D341Med (cell line): ENCODE measurements around the gene GUCD1.

Source experiments
- DNase-seq: peaks from one replicate; pipeline ENCODE4 v3.0.0; 2012; ENCODE audit warnings: low spot score

GUCD1 gene

GRCh38 chr22:24526191-24526590 lies 28.7 kb downstream of the GUCD1 start:
- no peak for DNase-seq

- peak; percentile 79 for DNase-seq
Observed at GRCh38 chr22:24525416-24526037, 29.4 kb downstream of the GUCD1 start.

DNA sequence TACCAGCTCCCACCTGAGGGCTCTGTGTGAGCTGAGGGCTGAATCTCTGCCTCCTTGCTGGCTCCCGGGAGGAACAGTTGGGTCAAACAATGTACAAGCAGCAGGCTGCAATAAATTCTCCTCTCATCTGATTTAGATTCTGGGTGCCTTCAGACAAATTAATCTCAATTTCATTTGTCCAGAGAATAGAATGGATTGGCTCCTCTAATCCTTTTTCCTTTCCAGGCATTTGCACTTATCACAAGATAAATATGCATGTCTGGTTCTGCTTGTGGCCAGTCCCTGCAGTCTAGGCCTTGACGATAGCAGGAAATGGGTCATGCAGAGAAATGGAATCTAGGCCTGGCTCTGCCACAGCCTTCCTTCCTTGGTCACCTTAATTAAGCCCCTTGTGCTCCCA lies 31.1 kb downstream of the GUCD1 start:
- no peak for DNase-seq

DNA sequence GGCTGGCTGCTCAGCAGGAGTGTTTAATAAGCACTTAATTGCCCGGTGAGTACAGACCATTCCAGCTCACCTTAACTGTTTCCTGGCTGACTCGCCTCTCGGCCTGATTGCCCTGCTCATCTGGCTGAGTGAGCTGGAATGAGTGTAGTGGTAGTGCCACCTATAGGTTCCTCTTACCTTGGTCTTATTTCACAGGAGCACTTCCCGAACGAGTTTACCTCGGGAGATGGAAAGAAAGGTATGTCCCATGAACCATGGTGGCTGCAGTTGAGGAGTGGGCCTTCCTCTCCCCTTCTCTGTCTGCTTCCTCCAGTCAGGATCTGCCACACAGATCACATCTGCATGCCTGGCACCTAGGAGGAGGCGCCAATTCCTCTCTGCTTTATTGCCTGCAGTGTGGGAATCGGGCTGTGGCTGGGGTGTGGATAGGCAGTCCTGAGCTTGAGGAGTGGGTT lies 33.1 kb downstream of the GUCD1 start:
- peak; percentile 82 for DNase-seq

- DNase-seq = no peak
Observed at GRCh38 chr22:24519496-24519895, 35.4 kb downstream of the GUCD1 start.

DNA sequence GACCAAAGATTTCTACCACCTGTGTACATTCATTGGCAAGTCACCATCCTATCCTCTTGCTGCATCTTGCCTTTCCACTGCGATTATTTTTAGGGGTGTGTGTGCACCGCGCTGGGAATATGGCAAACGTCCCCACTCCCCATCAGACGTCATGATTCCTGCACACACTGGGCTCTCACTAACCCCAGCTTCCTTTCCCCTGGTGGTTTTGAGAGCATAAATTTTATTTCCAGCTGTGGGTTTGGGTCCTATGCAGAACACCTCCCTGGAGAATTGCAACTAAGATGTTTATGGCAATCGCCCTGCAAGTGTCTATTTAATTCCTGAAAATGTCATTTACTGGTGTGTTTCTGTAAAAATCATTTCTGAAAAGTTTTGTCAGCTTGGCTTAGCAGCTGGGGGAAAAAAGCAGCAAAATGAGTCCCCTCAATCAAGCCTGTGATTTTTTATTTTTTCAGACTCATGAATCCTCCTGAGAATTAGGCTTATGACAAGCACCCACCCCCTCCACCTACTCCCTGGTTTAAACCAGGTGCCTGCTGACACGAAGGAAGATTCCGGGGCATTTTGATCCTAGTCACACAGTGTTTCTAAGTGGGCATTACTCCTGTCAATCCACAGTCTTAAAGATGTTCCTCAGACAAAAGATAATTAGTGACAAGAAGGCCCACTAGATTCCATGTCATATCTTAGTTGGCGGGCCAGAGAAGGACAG lies 36.0 kb downstream of the GUCD1 start:
- no peak for DNase-seq

GRCh38 chr22:24518228-24518627 lies 36.7 kb downstream of the GUCD1 start:
- no peak for DNase-seq

DNA sequence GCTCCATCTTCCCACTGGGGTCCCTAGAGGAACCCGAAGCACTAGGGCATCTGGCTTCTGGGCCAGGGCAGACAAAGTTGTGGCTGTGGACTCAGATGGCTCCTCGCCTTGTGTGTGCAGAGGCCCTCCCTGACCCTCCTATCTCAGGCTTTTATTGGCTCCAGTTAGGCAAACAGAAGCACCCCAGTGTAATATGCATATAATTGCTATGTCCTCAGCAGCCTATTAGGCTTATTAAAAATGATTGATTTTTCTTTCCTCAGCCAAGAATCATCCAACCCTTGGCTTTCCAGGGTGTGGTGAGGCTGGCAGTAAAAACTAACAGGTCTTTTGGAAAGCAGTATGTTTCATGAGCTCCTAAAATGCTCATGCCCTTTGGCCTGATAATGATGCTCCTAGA lies 37.5 kb downstream of the GUCD1 start:
- DNase-seq = no peak

DNA sequence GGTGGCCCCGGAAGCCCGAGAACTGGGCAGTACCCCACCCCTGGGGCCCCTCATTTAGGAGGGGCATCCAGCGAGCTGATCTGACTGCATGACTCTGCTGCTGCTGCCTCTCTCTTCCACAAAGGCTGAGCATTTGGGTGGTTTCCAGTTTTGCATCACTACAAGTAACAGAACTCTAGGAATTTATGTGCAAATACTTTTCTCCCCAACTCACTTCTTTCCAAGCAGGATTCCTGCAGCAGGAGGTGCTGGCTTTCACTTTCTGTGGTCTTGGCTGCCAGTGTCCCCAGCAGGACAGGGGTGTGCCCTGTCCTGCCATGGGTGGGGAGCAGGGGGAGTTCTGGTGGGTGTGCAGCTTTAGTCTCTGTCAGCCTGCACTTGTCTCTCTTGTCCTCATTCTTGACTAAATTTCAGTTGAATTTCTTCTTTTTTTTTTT lies 38.6 kb downstream of the GUCD1 start:
- no peak for DNase-seq

DNA sequence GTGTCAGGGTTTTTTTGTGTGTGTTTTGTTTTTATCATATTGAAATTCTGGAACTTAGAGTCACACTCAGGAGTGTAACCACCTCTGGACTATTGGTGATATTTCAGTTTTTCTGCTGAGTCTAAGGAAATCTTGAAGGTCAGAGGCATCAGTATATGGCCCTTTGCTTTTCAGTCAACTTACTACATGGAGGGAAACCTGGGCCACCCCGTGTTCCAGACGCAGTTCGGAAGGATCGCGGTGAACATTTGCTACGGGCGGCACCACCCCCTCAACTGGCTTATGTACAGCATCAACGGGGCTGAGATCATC lies 40.0 kb downstream of the GUCD1 start:
- no peak for DNase-seq

DNA sequence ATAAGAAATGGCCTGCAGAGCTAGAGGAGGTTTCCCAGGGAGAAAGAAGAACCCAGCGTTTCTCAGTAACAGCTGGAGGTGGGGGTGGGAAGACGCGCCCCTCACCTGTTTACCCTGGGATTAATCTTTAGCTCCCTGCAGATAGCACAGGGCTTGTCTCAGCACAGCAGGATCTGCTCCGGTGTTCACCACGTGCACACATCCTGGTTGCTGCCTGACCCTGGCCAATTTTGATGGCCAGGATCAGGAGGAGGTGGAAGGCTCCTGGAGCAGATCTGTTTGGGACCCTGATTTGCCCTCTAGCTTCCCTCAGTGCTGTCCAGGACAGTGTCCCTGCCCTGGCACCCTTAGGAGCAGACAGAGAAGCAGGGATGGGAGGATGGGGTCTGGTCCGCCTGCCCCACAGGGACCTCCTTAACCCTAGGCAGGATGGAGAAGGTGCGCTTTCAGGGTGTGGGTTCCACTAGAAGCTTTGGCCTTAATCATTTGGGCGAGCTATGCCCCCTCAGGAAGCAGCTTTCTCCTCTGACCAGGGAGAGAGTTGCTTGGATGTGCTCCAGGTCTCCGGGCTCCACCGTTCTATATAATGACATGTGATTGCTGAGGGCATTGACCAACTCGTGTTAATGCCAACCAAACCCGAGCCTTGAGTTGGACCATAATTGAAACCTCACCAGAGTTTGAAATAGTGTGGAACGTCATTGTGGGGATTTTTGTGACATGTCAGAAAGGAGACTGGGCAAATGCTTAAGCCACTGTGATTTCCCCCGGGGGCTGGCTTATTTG lies 40.5 kb downstream of the GUCD1 start:
- peak; percentile 46 for DNase-seq

DNA sequence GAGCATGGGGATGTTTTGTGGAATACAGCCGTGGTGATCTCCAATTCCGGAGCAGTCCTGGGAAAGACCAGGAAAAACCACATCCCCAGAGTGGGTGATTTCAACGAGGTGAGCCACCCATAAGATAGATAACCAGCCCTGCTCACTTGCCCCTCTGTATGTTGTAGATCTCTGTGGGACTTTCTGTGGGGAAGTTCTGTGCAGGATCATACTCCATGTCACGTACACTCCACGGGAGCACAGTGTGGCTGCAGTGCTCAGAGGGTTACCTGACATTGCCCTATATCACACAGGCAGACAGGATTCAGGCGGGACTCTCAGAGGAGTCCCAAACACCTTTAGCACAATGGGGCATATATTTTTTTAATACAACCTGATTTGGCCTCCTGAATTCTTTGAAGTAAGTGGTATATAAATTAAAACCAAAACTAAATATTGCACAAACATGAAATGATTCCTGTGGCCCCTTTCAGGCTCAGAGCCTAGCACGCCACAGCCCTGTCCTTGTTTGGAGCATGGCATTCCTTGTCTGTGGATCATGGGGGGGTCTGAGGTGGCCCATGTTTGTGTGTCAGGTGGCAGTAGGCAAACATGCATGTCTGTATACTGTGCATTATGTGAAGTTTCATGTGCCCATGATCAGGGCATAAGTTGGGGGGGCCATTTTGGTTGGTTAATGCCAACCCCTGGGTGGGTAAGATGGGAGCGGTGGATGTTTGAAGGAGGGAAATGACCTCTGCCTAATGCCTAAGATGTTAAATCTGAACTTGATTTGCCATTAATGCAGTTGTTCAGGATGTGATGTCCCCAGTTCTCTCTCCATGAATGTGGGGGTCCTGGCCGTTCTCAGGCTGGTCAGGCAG lies 41.3 kb downstream of the GUCD1 start:
- DNase-seq = peak; percentile 6

- DNase-seq = peak; percentile 14
Observed at GRCh38 chr22:24512043-24512442, 42.9 kb downstream of the GUCD1 start.

DNA sequence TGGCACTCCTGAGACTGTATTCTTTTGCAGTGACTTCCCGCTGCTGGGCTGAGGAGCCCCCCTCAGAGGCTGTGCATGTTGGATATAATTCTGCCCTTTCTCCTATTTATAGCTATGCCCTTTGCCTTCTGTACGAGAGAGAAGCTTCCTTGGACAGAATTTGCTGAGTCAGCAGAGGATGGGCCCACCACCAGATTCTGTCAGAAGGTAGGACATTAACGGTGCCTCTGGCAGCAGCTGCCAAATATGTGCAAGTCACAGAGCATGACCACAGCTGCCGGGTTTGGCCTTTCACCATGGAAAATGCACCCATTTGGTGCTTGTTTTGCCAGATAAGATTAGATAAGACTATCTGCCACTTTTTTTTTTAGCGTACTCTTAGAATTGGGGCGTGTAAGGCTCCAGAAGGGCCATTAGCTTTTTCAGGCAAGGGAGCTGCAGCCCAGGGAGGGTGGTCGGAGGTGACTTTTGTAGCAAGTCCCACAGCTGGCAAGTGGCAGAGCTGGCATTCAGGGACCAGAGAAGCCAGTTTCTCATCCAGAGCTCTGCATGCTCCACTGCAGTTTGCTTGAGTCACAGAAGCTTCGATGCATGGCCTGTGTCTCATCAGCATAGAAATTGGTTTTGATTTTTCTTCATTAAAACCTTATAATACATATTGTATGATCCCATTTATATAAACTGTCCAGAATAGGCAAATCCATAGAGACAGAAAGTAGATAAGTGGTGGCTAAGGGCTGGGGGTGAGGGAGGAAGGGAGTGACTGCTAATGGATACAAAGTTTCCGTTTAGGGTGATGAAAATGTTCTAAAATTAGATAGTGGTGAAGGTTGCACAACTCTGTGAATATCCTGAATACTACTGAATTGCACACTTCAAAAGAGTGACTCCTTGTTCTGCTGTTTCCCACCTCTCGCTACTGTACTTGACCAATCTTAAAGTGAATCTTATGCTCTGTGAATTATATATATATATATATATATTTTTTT lies 44.0 kb downstream of the GUCD1 start:
- peak; percentile 8 for DNase-seq

DNA sequence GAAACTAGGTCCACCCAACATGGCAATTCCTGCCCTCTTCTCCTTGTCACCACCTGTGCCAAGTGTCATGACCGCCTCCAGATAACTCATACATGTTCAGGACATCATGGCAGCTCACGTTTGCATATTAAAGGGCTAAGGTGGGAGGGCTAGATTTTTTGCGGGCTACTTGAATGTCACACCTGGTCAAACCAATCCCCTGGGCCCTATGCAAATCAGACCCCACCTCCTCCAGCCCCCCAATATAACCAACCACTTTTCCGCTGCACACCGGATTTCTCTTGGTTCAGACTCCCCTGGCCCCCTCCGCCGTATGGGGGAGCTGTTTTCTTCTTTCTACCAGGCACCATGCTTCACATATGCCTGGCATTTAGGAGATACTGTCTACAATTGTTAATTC lies 47.2 kb downstream of the GUCD1 start:
- DNase-seq = no peak

DNA sequence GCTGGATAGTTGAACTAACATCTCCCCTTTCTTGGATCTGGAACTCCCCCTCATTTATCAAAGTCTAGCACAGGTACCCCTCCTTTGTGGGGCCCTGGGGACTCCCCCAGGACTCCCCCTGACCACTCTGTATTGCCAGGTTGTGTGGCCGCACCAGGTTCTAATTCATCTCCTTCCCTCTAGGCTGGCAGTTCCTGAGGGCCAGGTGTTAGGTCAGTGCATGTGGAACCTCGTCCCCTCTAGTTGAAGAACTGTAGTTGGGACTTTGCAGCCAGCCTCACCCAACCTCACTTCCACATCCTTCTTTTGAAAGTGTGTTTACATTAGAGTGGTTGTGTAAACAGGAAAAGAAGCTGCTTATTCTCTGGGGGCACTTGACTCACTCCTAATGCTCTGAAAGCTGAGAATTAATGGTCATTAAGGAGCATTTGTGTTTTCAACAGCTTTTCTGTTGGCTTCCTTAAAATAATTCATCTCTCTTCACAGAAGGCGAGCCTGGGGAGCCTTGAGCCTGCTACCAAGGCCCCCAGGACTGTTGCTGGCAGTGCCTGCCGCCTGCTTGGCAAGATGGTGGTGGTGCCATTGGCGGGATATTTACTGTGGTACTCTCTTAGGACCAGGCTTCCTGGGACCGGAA lies 48.0 kb downstream of the GUCD1 start:
- DNase-seq = no peak

DNA sequence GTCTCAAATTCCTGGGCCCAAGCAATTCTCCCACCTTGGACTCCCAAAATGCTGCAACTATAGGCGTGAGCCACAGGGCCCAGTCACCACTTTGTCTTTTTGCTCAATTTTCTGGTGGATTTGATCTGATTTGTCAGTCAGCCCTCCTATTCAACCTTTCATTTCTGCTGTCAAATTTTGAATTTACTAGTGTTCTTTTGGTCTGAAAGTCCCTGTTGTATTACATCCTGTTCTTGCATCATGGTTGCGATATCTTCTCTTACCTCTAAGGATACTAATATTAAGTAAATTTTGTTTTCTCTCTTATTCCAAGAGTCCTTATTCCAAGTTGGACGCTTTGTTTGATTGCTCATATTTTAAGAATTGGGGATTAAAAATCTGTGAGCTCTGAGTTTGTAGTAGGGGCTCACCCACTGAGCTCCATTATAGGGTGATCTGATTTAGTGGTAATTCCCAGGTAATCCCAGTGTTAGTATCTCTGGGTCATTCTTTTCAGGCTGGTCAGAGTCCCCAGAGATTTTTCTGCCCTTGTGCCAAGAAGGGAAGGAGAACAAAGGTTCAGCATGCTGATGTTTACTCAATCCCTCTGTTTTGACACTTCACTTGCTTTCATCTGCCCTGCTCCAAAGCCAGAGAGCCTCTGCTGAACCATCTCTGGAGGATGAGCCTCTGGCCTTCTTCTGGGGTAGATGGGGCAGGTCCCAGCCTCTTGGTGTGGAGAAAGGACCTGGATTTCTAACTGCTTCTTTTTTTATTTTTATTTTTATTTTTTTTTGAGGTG lies 49.8 kb downstream of the GUCD1 start:
- DNase-seq = no peak

- DNase-seq = no peak
Observed at GRCh38 chr22:24504540-24504939, 50.4 kb downstream of the GUCD1 start.

DNA sequence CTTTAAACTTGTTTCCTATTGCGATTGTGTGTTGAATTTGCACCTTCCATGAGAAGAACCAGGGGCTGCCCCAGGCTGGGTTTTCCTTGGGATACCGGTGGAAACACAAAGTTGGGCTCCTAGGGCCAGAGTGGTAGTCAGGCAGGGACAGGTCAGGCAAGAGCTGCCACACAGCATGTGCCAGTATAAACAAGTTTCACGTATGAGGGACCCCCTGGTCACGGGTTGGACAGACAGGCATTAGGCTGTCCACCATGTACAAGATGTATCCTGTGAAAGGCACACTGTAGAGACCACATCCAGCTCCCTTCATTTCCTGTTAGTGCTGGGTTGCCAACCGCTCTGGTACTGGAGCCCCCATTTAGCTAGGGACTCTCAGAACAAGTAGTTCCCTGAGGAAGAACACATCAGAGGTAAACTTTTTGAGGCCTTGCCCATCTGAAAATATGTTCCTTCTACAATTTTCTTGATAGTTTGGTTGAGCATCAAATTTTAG lies 51.0 kb downstream of the GUCD1 start:
- no peak for DNase-seq
